T-helper 1 cell treated with Interleukin-12 subunit alpha and Interleukin-12 subunit beta and Interleukin-4 antibody, amounts not matched to agents 30 μg/mL and 1 μg/mL, for 36 hours (primary cell): ENCODE measurements around the gene OLAH.
"Not testable (repeated sequence)": the region's sequence is repeated elsewhere in the genome, so short reads cannot be mapped to it uniquely, and the experiment has no call there.

ENCODE experiments used
- H3K27ac Mint-ChIP-seq: one replicate; pipeline ENCODE4 v1.8.0; 2021; ENCODE audit warnings: mild to moderate bottlenecking, mixed read lengths
- H3K27me3 Mint-ChIP-seq: one replicate; pipeline ENCODE4 v1.8.0; 2021; ENCODE audit warnings: low read depth, mixed read lengths
- H3K36me3 Mint-ChIP-seq: one replicate; pipeline ENCODE4 v1.8.0; 2021; ENCODE audit warnings: low read depth, mixed read lengths
- H3K4me1 Mint-ChIP-seq: one replicate; pipeline ENCODE4 v1.8.0; 2021; ENCODE audit warnings: low read depth, mixed read lengths
- H3K4me3 Mint-ChIP-seq: one replicate; pipeline ENCODE4 v1.8.0; 2021; ENCODE audit warnings: mild to moderate bottlenecking, moderate library complexity, mixed read lengths
- H3K9me3 Mint-ChIP-seq: one replicate; pipeline ENCODE4 v1.8.0; 2021; ENCODE audit warnings: mixed read lengths

The OLAH gene

GRCh38 chr10:15043674-15044073, at the start of gene OLAH:
Gene OLAH, plus strand, starts transcription at chr10:15043943. Its CDS starts 3,346 bp downstream, at chr10:15047289.
- Mint-ChIP-seq H3K4me3 (peak within 1 kb of the TSS; percentile 31), H3K9me3 (no peaks in the 10 kb centered on the region), H3K27me3 (no peaks in the 10 kb centered on the region), H3K4me1 (peaks cover 22% of the 10 kb centered on the region), H3K27ac (peak within 1 kb of the TSS; percentile 75), H3K36me3 (peaks cover 2% of the 10 kb centered on the region)

GRCh38 chr10:14995964-14996565, 47.7 kb upstream of the OLAH start:
- Mint-ChIP-seq H3K4me3 (no peak overlapping the region), H3K27ac (no peak overlapping the region), H3K9me3 (no peaks in the 10 kb centered on the region), H3K36me3 (no peaks in the 10 kb centered on the region), H3K4me1 (peaks cover 8% of the 10 kb centered on the region), H3K27me3 (peaks cover 4% of the 10 kb centered on the region)

GRCh38 chr10:15013530-15013929, 30.2 kb upstream of the OLAH start:
- not testable (repeated sequence) for H3K27me3 Mint-ChIP-seq, H3K36me3 Mint-ChIP-seq, H3K27ac Mint-ChIP-seq, H3K9me3 Mint-ChIP-seq, H3K4me1 Mint-ChIP-seq, H3K4me3 Mint-ChIP-seq

GRCh38 chr10:15015451-15015850, 28.3 kb upstream of the OLAH start:
- Mint-ChIP-seq H3K9me3 (no peaks in the 10 kb centered on the region), H3K27ac (no peak overlapping the region), H3K27me3 (no peaks in the 10 kb centered on the region), H3K36me3 (no peaks in the 10 kb centered on the region), H3K4me3 (no peak overlapping the region), H3K4me1 (no peaks in the 10 kb centered on the region)

GRCh38 chr10:15020966-15021365, 22.8 kb upstream of the OLAH start:
- not testable (repeated sequence) for H3K4me3 Mint-ChIP-seq, H3K27ac Mint-ChIP-seq, H3K36me3 Mint-ChIP-seq, H3K27me3 Mint-ChIP-seq, H3K9me3 Mint-ChIP-seq, H3K4me1 Mint-ChIP-seq

GRCh38 chr10:15023079-15023478, 20.7 kb upstream of the OLAH start:
- peaks cover 12% of the 10 kb centered on the region for H3K4me1 Mint-ChIP-seq
- H3K27me3 Mint-ChIP-seq, H3K27ac Mint-ChIP-seq, H3K36me3 Mint-ChIP-seq, H3K9me3 Mint-ChIP-seq, H3K4me3 Mint-ChIP-seq: not testable (repeated sequence)

- not testable (repeated sequence) for H3K9me3 Mint-ChIP-seq, H3K27me3 Mint-ChIP-seq, H3K4me3 Mint-ChIP-seq, H3K36me3 Mint-ChIP-seq
- H3K4me1 Mint-ChIP-seq, result peaks cover 14% of the 10 kb centered on the region
- peak overlapping the region; percentile 26 for H3K27ac Mint-ChIP-seq
These were observed 19.4 kb upstream of the OLAH start for GRCh38 chr10:15024017-15025004.

GRCh38 chr10:15025040-15025439, 18.7 kb upstream of the OLAH start:
- peaks cover 14% of the 10 kb centered on the region for H3K4me1 Mint-ChIP-seq
- H3K9me3 Mint-ChIP-seq, H3K27me3 Mint-ChIP-seq, H3K27ac Mint-ChIP-seq, H3K4me3 Mint-ChIP-seq, H3K36me3 Mint-ChIP-seq: not testable (repeated sequence)

- no peaks in the 10 kb centered on the region for H3K36me3 Mint-ChIP-seq
- H3K4me3 Mint-ChIP-seq, result no peak overlapping the region
- H3K27ac Mint-ChIP-seq, result no peak overlapping the region
- no peaks in the 10 kb centered on the region for H3K9me3 Mint-ChIP-seq
- H3K4me1 Mint-ChIP-seq, result peaks cover 14% of the 10 kb centered on the region
- no peaks in the 10 kb centered on the region for H3K27me3 Mint-ChIP-seq
These were observed 16.0 kb upstream of the OLAH start for GRCh38 chr10:15027741-15028140.

- no peak overlapping the region for H3K4me3 Mint-ChIP-seq
These were observed 8.1 kb upstream of the OLAH start for GRCh38 chr10:15035385-15036301.

GRCh38 chr10:15037691-15038090, 6.1 kb upstream of the OLAH start:
- no peaks in the 10 kb centered on the region for H3K9me3 Mint-ChIP-seq
- peaks cover 4% of the 10 kb centered on the region for H3K27me3 Mint-ChIP-seq
- peaks cover 8% of the 10 kb centered on the region for H3K4me1 Mint-ChIP-seq
- H3K36me3 Mint-ChIP-seq, result no peaks in the 10 kb centered on the region
- H3K4me3 Mint-ChIP-seq, result no peak overlapping the region
- H3K27ac Mint-ChIP-seq, result no peak overlapping the region

More at GRCh38 chr10:15035385-15036301, 8.1 kb upstream of the OLAH start:
- Mint-ChIP-seq H3K4me1 (peaks cover 6% of the 10 kb centered on the region), H3K27me3 (peaks cover 4% of the 10 kb centered on the region), H3K36me3 (no peaks in the 10 kb centered on the region), H3K27ac (no peak overlapping the region), H3K9me3 (no peaks in the 10 kb centered on the region)

GRCh38 chr10:15038416-15038815, 5.3 kb upstream of the OLAH start:
- H3K4me1 Mint-ChIP-seq, result peaks cover 8% of the 10 kb centered on the region
- H3K27me3 Mint-ChIP-seq, result peaks cover 3% of the 10 kb centered on the region
- no peak overlapping the region for H3K4me3 Mint-ChIP-seq
- no peak overlapping the region for H3K27ac Mint-ChIP-seq
- no peaks in the 10 kb centered on the region for H3K9me3 Mint-ChIP-seq
- H3K36me3 Mint-ChIP-seq, result no peaks in the 10 kb centered on the region

GRCh38 chr10:15045380-15045779, 1.6 kb downstream of the OLAH start:
- Mint-ChIP-seq H3K4me3 (no peak overlapping the region), H3K4me1 (peaks cover 22% of the 10 kb centered on the region), H3K36me3 (peaks cover 2% of the 10 kb centered on the region), H3K27me3 (no peaks in the 10 kb centered on the region), H3K9me3 (no peaks in the 10 kb centered on the region), H3K27ac (no peak overlapping the region)

GRCh38 chr10:15046626-15047025, 2.9 kb downstream of the OLAH start:
- peaks cover 2% of the 10 kb centered on the region for H3K36me3 Mint-ChIP-seq
- no peak overlapping the region for H3K27ac Mint-ChIP-seq
- no peaks in the 10 kb centered on the region for H3K27me3 Mint-ChIP-seq
- H3K9me3 Mint-ChIP-seq, result no peaks in the 10 kb centered on the region
- H3K4me3 Mint-ChIP-seq, result no peak overlapping the region
- peaks cover 17% of the 10 kb centered on the region for H3K4me1 Mint-ChIP-seq
